Adrenal gland (tissue), 12 donors: ENCODE measurements around the gene FJX1. TPM values are rescaled to one million over a fixed set of nuclear protein-coding genes. Genes with fewer than 3 reads are reported as not detected.

Experiments used
- DNase-seq, 7 donors: peaks; one replicate each; pipeline ENCODE4 v3.0.0-alpha.2; 2019 to 2020
- H3K27ac ChIP-seq, 5 donors: fragments of 200-600 bp; sonication (generic) in 4 of 5; 1 replicate in 3 of 5; 2 replicates in 2 of 5; pipeline versions ENCODE4 v1.5.1 to v1.8.0; 2016 to 2020; ENCODE audit warnings: mild to moderate bottlenecking in 1 of 5
- H3K27me3 ChIP-seq: fragments of 200-600 bp; 2 replicates; pipeline ENCODE4 v1.8.0; 2021
- H3K36me3 ChIP-seq, 2 donors: fragments of 200-600 bp; replicated peaks in 1 of 2; 1 replicate in 1 of 2; 2 replicates in 1 of 2; pipeline versions ENCODE4 v1.5.1 to v1.8.0; 2018 to 2022
- H3K4me1 ChIP-seq, 2 donors: fragments of 200-600 bp; replicated peaks in 1 of 2; 1 replicate in 1 of 2; 2 replicates in 1 of 2; pipeline versions ENCODE4 v1.5.1 to v1.8.0; 2018 to 2021
- H3K4me3 ChIP-seq, 4 donors: fragments of 200-600 bp; sonication (generic) in 3 of 4; one replicate each; pipeline ENCODE4 v1.5.1; 2016 to 2018
- H3K9me3 ChIP-seq, 3 donors: fragments of 200-600 bp; sonication (generic) in 1 of 3; replicated peaks in 1 of 3; 1 replicate in 2 of 3; 2 replicates in 1 of 3; pipeline versions ENCODE4 v1.5.1 to v1.8.0; 2016 to 2021
- POLR2A ChIP-seq, 2 donors: fragments of 450-650 bp; IDR thresholded peaks; one replicate each; pipeline ENCODE4 v1.6.1; 2017; ENCODE audit warnings: antibody characterized with exemption in 2 of 2, mild to moderate bottlenecking in 2 of 2, moderate library complexity in 1 of 2
- WGBS, 4 donors: extraction: QIAGEN DNeasy Blood & Tissue Kit in 2 of 4; methylation state at CpG; one replicate each; pipeline versions ENCODE4 v1.1.5 to v1.1.7; 2013 to 2017; 5-methylcytosine and 5-hydroxymethylcytosine counted together
- intact Hi-C, 2 donors: fragments of 100-400 bp; cut with DNase I; formaldehyde crosslinking; loops; one replicate each; pipeline versions ENCODE4 v1.14.1 to v1.15.0; 2022 to 2023
- polyA plus RNA-seq, 3 donors: library from polyadenylated mRNA; stranded (reverse); fragments of 200-250 nt in 2 of 3; fragments of 350-450 nt in 1 of 3; fragmentation: Illumina TruSeq in 1 of 3; extraction: RNeasy Lipid Tissue Mini Kit (QIAGEN cat#74804) in 1 of 3; gene quantifications; one replicate each; pipeline ENCODE4 v1.2.3, GENCODE V29; 2013 to 2014
- total RNA-seq, 9 donors: library from RNA; depleted of rRNA in 4 of 9; stranded (reverse); fragments of >200 nt in 4 of 9; fragments of 120-200 nt in 1 of 9; fragmentation: NEBNext Ultra II Directional in 1 of 9; extraction: Animal tissue kit (Norgen Biotek cat#: 25700) in 1 of 9; gene quantifications; one replicate each; pipeline versions ENCODE4 v1.1.0 to v1.2.4, GENCODE V29; 2013 to 2023
- TF ChIP-seq, protein P1 (sequence below), 6 experiments: fragments of 450-650 bp in 4 of 6; fragments of 200-600 bp in 2 of 6; sonication (generic) in 1 of 6; IDR thresholded peaks; 1 replicate in 5 of 6; 2 replicates in 1 of 6; pipeline versions ENCODE4 v1.5.1 to v1.8.0; 2016 to 2021; ENCODE audit warnings: antibody characterized with exemption in 6 of 6, mild to moderate bottlenecking in 2 of 6, moderate library complexity in 1 of 6
- donor health status: healthy with polysubstance abuse.
- donor health status: Bipolar disorder and iron deficiency.
- donor health status: DM: yes; HTN: yes; CAD: no.
- donor health status: DM: no; HTN: no; CAD: no.
- donor health status: DM: no; HTN: no; CAD: no.
- donor health status: DM: yes; HTN: yes; CAD: no.

The FJX1 gene
- total and polyA plus RNA-seq, 12 donors = 1.1 to 37.1 (median 9.1) TPM

DNA sequence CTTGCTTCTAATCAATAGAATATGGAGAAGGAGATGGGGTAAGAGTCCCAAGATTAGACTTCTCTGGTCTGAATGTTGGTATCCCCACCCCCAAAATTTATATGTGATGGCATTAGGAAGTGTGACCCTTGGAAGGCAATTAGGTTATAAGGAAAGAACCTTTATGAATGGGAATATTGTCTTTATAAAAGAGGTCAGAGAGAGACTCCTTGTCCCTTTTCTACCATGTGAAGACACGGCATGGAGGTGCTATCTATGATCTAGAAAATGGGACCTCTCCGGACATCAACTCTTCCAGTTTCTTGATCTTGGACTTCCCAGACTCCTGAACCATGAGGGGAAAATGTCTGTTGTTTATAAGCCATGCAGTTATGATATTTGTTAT lies 37.9 kb upstream of the FJX1 start:
- 90 to 97% (median 96%) methylated on average over 2 of the region's 2 CpGs for WGBS, 4 donors

DNA sequence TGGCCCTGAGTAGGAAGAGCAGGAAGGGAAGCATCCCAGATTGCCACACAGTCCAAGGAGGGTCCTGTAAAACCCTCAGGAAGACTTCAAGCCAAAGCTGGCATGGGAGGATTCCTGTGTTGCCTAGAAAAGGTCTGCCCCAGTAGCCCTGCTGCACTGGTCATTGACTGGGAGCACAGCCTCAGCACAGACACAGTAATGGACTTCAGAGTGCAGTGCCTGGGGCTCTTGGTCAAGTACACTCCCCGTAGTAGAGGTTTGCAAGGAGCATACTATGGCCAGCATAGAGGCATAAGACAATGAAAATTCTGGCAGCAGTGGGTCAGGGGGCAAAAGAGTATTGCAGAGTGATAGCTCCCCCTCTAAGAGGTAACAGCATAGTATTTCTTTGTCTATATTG lies 36.2 kb upstream of the FJX1 start:
- TF ChIP-seq POLR2A (IDR thresholded peaks at IDR 0.05) = no peak
- TF ChIP-seq, protein P1, sequence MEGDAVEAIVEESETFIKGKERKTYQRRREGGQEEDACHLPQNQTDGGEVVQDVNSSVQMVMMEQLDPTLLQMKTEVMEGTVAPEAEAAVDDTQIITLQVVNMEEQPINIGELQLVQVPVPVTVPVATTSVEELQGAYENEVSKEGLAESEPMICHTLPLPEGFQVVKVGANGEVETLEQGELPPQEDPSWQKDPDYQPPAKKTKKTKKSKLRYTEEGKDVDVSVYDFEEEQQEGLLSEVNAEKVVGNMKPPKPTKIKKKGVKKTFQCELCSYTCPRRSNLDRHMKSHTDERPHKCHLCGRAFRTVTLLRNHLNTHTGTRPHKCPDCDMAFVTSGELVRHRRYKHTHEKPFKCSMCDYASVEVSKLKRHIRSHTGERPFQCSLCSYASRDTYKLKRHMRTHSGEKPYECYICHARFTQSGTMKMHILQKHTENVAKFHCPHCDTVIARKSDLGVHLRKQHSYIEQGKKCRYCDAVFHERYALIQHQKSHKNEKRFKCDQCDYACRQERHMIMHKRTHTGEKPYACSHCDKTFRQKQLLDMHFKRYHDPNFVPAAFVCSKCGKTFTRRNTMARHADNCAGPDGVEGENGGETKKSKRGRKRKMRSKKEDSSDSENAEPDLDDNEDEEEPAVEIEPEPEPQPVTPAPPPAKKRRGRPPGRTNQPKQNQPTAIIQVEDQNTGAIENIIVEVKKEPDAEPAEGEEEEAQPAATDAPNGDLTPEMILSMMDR (IDR thresholded peaks at IDR 0.05) = no peak
- intact Hi-C loops = no loop called here
- DNase-seq = no peak
- peaks cover 13 to 43% of the 10 kb centered on the region in 2 donors for H3K4me1 ChIP-seq
- H3K4me3 ChIP-seq = no peak overlapping the region
- no peaks in the 10 kb centered on the region for H3K9me3 ChIP-seq
- H3K36me3 ChIP-seq = no peaks in the 10 kb centered on the region
- H3K27me3 ChIP-seq = no peaks in the 10 kb centered on the region
- H3K27ac ChIP-seq = no peak overlapping the region
- 81 to 100% (median 92%) methylated on average over 1 of the region's 1 CpG; no CpG with 5 or more reads in 1 of the 4 donors for WGBS, 4 donors

More for the DNA sequence above, 37.9 kb upstream of the FJX1 start:
- no peak overlapping the region for H3K4me3 ChIP-seq
- no peaks in the 10 kb centered on the region for H3K9me3 ChIP-seq
- H3K36me3 ChIP-seq = no peaks in the 10 kb centered on the region
- TF ChIP-seq POLR2A (IDR thresholded peaks at IDR 0.05) = no peak
- TF ChIP-seq, protein P1 (IDR thresholded peaks at IDR 0.05) = no peak
- peak overlapping the region in 1 of 5 donors; percentile 51 for H3K27ac ChIP-seq
- H3K27me3 ChIP-seq = no peaks in the 10 kb centered on the region
- intact Hi-C loops = no loop called here
- H3K4me1 ChIP-seq = peaks cover 6 to 27% of the 10 kb centered on the region in 2 donors
- no peak for DNase-seq

DNA sequence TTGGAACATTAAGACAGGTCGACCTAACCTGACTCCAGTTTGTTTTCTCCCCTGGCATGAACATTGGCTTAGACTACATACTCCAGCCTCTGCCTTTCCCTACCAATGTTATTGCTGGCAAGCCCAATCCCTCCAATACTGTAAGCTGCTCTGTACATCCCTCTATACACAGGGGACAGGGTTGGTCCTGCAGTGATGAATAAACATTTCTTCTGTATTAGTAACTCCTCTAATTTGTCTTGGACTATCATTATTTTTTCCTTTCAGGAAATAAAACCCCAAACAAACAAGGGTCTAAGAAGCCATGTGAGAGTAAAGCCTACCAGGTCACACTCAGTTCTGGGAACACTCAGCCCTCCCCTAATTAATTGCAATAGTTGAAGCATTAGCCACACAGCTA lies 35.1 kb upstream of the FJX1 start:
- Histone ChIP-seq H3K36me3 (no peaks in the 10 kb centered on the region), H3K27me3 (no peaks in the 10 kb centered on the region), H3K4me1 (peaks cover 13 to 47% of the 10 kb centered on the region in 2 donors), H3K9me3 (no peaks in the 10 kb centered on the region), H3K4me3 (no peak overlapping the region), H3K27ac (no peak overlapping the region)
- no peak for DNase-seq
- TF ChIP-seq, protein P1 (IDR thresholded peaks at IDR 0.05) = no peak
- no peak for TF ChIP-seq POLR2A (IDR thresholded peaks at IDR 0.05)
- 67 to 83% (median 77%) methylated on average over 1 of the region's 1 CpG for WGBS, 4 donors
- intact Hi-C loops = no loop called here

DNA sequence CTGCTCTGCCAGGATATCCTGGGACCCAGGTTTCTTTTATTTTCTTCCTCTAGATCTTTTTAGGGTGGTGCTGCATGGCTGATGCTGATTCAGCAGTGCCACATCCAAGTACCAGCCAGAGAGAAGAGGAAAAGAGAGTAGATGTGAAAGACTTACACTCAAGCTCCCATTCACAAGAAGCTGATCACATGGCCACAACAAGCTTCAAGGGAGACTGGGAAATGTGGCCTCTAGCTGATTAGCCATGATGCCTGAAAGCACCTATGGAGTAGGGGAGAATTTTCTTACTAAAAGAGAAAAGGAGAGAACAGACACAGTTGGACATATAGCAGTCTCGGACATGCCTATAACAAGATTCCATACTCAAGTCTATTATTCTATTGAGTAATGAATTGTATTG lies 34.4 kb upstream of the FJX1 start:
- H3K27me3 ChIP-seq = no peaks in the 10 kb centered on the region
- no peaks in the 10 kb centered on the region for H3K36me3 ChIP-seq
- WGBS, 4 donors = 86 to 95% (median 94%) methylated on average over 1 of the region's 1 CpG
- no peak overlapping the region for H3K4me3 ChIP-seq
- no peak for DNase-seq
- H3K4me1 ChIP-seq = peaks cover 13 to 47% of the 10 kb centered on the region in 2 donors
- no peaks in the 10 kb centered on the region for H3K9me3 ChIP-seq
- TF ChIP-seq, protein P1 (IDR thresholded peaks at IDR 0.05) = no peak
- TF ChIP-seq POLR2A (IDR thresholded peaks at IDR 0.05) = no peak
- H3K27ac ChIP-seq = no peak overlapping the region
- intact Hi-C loops = no loop called here
